DMS153 treated with DMSO at 0.1 percent for 48 hours (cell line): ENCODE data around the gene CEACAM7.
"Not testable (repeated sequence)": the region's sequence is repeated elsewhere in the genome, so short reads cannot be mapped to it uniquely, and the experiment has no call there.

Experiments
- DNase-seq: peaks from one replicate; lab custom pipeline; 2025; ENCODE audit not compliant: unreplicated experiment; lab: John Stamatoyannopoulos, UW

CEACAM7 gene

GRCh38 chr19:41688098-41688497, at the start of gene CEACAM7:
CEACAM7 (minus strand) TSS chr19:41688270; CDS start chr19:41688165, 105 bp downstream.
- no peak for DNase-seq

GRCh38 chr19:41735071-41735600, 47.1 kb upstream of the CEACAM7 start:
- no peak for DNase-seq

- DNase-seq: peak; percentile 96
Observed at GRCh38 chr19:41734585-41734984, 46.5 kb upstream of the CEACAM7 start.

GRCh38 chr19:41734156-41734555, 46.1 kb upstream of the CEACAM7 start:
- DNase-seq: peak; percentile 84

GRCh38 chr19:41726493-41726892, 38.4 kb upstream of the CEACAM7 start:
- no peak for DNase-seq

GRCh38 chr19:41720103-41720502, 32.0 kb upstream of the CEACAM7 start:
- no peak for DNase-seq

GRCh38 chr19:41718761-41719160, 30.7 kb upstream of the CEACAM7 start:
- no peak for DNase-seq

- DNase-seq: no peak
Observed at GRCh38 chr19:41714598-41714997, 26.5 kb upstream of the CEACAM7 start.

GRCh38 chr19:41711376-41712261, 23.5 kb upstream of the CEACAM7 start:
- DNase-seq: no peak

GRCh38 chr19:41709951-41710645, 22.0 kb upstream of the CEACAM7 start:
- DNase-seq: no peak

- not testable (repeated sequence) for DNase-seq
Observed at GRCh38 chr19:41709516-41709915, 21.4 kb upstream of the CEACAM7 start.

GRCh38 chr19:41708481-41708880, 20.4 kb upstream of the CEACAM7 start, which contains the start of gene CEACAM5:
CEACAM5 (plus strand) TSS chr19:41708626; CDS start chr19:41708732, 106 bp downstream.
- DNase-seq: peak; percentile 58

GRCh38 chr19:41707871-41708371, 19.9 kb upstream of the CEACAM7 start:
- DNase-seq: no peak

- DNase-seq: peak; percentile 56
Observed at GRCh38 chr19:41707502-41707812, 19.4 kb upstream of the CEACAM7 start.

- DNase-seq: peak; percentile 86
Observed at GRCh38 chr19:41706741-41707501, 18.9 kb upstream of the CEACAM7 start.

GRCh38 chr19:41705393-41706174, 17.5 kb upstream of the CEACAM7 start:
- DNase-seq: no peak

GRCh38 chr19:41703602-41704293, 15.7 kb upstream of the CEACAM7 start:
- DNase-seq: no peak

GRCh38 chr19:41702171-41702651, 14.1 kb upstream of the CEACAM7 start:
- no peak for DNase-seq

GRCh38 chr19:41701401-41702075, 13.5 kb upstream of the CEACAM7 start:
- no peak for DNase-seq
